Nucleus accumbens (tissue), 56 donors: ENCODE results near the gene KLHL17.

Experiments used
- DNase-seq, 56 donors: peaks; one replicate each; lab custom pipeline; 2025; lab: John Stamatoyannopoulos, UW

The KLHL17 gene

DNA sequence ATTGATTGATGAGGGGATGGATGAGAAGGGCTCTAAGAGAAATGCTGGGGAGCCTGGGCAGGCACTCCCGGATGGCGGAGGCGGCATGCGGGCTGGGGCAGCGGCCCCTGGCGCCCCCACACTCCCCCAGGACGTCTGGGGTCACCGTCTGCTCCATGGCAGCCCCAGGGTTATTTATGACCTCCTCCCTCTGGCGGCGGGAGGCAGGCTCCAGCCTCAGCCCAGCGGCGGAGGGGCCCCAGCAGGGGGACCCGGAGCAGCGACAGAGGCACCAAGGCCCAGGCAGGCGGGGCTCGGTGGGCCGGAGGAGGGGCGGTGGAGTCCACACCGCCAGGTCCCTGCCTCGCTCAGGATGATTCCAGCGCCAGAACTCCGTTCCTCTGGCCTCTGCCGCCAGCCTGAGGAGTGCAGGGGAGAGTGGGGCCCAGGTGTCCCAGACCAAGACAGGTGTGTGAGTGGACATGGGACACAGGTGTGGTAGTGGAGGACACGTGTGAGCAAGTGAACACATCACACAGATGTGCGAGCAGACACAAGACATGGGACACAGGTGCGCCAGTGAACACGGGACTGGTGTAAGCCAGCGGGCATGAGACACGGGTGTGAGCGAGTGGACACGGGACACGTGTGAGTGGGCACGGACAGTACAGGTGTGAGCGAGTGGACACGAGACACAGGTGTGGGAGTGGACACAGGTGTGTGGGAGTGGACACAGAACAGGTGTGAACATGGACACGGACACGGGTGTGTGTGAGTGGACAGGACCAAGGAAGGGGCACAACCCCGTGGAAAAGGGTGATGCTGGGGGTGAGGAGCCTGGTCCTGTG lies 39.2 kb upstream of the KLHL17 start:
- peak in 37 of 56 donors; percentile 9 to 68 (median 32) for DNase-seq

DNA sequence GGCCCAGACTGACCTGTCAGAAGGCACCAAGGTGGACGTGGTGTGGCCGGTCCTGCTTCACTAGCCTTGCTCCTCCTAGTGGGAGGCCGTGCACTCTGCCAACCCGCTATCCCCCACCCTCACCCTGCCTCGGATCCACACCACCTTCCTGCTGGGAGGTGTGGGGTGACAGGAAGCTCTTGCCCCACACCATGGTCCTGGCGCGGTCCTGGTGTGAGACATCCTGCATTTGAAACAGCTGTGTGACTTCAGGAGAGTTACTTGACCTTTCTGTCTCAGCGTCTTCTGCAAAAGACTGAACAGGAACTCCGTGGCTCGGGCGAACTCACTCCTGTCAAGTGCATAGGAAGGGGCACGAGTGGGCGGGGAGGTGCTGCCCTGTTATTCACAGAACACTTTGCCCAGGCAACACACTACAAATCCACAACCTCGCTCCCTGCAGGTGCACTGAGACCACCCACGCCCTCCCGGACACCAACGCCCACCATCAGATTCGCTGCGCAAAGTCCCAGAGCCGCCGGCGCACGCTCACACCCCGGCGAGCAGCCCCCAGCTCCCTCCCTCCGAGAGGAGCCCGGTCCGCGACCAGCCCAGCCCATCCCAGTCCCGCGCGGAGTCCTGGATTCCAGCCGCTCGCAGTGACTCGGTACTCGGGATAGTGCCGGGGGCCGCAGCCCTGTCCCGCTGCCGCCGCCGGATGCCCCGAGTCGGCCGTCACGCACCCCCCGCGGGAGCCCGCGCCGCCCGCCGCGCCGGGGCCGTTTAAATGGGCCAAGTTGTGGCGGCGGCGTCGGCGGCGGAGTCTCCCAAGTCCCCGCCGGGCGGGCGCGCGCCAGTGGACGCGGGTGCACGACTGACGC lies 37.0 kb upstream of the KLHL17 start, which contains the start of gene SAMD11:
Gene SAMD11 (plus strand): TSS at position 793 of the 860 bp plus-strand sequence. CDS start 509 bp downstream, outside the sequence.
- peak in 48 of 56 donors; percentile 7 to 90 (median 50) for DNase-seq

DNA sequence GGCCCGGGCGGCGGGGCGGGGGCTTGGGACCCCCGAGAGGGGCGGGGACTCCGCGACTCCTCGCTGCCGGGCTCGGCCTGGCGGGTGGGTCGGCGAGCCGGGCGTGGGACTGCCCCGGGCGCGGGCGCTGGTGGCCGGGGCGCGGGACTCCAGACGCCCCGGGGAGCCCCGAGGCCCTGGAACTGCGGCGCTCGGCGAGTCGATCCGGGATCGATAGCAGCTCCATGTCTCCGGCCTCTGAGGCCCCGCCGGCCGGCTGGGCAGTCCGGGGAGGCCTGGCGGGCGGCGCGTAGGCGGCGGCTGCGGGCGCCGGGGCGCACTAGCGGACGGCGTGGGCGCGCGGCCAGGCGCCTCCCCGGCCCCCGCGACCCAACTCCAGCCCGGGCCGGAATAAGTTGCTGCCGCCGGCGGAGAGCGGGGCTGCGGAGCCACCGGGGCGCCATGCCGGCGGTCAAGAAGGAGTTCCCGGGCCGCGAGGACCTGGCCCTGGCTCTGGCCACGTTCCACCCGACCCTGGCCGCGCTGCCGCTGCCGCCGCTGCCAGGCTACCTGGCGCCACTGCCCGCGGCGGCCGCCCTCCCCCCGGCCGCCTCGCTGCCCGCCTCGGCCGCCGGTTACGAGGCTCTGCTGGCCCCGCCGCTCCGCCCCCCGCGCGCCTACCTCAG lies 36.3 kb upstream of the KLHL17 start:
- DNase-seq, result no peak

DNA sequence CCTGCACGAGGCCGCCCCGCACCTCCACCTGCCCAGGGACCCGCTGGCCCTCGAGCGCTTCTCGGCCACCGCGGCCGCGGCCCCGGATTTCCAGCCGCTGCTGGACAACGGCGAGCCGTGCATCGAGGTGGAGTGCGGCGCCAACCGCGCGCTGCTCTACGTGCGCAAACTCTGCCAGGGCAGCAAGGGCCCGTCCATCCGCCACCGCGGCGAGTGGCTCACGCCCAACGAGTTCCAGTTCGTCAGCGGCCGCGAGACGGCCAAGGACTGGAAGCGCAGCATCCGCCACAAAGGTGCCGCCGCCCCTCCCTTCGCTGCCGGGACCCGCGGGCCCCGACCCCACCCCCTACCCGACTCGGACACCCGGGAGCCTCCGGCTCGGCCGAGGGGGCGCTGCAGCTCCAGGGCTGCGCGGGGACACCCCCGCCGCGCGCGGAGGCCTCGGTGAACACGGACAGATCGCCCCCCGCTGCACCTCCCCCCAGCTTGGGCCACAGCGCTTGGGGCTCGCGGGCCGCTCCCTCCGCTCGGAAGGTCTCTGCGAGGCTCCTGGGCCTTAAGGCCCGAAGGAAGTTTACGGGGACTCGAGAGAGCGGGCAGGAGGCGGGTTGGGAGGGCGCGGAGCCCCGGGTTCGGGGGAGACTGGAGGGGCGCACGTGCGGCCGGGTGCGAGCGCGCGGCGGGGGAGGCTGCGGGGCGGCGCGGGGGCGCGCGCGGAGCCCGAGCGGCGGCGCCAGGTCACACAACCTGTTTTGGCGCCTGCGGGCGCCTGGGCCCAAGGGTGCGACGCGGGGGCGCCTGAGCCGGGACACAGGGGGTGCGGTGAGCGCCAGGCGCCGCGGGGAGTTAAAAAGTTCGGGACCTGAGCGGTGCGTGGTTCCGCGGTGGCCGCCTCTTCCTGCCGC lies 35.5 kb upstream of the KLHL17 start:
- DNase-seq, result no peak

DNA sequence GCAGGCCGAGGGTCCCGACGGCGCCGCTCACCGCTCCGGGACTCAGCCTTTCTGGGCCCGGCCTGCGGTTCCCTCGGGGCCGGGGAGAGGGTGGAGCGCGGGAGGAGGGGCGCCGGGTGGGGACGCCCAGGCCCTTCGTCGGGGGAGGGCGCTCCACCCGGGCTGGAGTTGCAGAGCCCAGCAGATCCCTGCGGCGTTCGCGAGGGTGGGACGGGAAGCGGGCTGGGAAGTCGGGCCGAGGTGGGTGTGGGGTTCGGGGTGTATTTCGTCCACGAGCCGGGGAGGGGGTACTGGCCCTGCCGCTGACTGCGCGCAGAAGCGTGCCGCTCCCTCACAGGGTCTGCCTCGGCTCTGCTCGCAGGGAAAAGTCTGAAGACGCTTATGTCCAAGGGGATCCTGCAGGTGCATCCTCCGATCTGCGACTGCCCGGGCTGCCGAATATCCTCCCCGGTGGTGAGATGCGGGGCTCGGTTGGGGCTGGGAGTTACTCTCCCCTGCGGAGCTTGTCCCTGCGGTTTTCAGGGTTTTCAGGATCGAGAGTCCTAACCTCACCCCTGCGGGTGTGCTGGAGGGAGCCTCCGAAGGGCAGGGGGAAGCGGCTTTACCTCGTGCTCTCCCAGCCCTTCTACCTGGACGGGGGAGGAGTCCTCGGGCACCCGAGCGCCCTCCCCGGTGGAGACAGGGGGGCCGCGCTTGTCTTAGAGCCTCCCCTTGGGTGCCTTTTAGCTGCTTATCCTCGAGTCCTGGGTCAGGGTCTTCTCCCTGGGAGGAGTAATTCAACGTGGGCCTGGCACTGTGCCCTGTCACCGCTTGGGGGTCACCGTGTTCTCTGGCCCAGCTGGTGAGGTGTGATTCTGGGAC lies 34.6 kb upstream of the KLHL17 start:
- no peak for DNase-seq

DNA sequence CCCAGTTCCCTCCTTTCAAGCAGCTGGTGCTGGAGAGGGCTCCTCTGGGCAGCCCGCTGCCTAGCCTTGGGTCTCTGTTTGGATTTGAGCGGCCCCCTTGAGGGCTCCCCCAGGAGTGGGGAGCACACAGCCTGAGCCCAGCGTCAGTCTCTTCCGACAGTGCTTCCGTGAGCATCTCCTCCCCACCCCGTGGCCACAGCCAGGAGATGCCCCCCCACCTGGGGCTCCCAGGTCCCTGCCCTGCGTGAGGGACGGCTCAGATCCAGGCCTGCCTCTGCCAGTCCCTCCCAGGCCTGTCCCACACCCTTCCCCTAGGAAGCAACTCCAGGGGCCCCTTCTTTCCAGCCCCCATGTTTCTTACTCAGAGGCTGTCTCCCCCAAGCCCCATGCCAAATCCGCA lies 33.1 kb upstream of the KLHL17 start:
- no peak for DNase-seq

DNA sequence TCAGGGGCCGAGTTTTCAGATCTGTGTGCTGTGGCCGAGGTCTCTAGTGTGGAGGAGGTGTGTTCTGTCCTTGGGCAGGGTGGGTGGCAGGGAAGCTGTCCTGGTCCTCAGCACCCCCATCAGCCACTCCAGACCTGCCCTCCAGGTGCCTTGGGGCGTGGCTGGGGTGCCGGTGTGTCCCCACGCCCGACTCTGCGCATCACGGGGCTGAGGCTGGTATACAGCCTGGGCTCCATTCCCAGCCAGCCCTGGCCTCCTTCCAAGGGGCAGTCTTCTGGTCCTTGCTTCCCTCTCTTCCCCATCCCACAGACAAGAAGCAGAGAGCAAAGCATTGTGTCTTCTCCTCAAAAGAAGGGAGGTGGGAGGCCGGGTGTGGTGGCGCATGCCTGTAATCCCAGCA lies 32.6 kb upstream of the KLHL17 start:
- no peak for DNase-seq

DNA sequence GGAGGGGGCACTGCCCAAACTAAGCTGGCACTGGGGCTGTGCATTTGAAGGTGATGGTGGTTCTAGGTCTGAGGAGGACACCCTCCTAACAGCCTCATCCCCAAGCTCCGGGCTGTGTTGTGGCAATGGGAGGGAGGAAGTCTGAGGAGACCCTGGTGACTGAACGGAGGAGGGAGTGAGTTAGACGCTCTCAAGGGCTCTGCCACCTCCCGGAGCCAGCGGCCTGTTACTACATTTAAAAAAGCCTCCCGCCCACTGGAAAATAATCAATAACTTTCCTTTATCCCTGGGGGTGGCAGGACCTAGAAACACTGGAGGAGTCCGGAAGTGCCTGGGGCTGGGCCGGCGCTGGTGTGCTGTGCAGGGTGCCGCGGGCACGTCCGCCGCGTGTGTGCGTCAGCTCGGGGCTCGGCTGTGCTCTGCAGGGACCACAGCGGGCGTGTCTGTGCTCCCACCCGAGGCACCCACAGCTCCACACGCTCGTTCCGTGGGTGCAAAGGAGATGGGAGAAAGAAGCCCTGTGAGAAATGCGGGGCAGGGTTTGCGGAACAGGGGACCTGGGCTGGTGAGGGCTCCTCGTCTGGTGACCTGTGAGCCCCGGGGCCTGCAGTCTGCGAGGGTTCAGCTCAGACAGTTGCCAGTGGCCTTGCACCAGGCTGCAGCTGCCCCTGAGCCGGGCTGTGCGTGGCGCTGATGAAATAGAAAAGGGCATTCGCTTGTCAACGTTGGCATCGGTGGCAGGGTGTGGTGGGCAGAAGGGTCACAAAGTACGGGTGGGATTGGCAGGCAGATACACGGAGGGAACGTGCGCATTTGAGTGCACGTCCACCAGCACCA lies 31.3 kb upstream of the KLHL17 start:
- no peak for DNase-seq

DNA sequence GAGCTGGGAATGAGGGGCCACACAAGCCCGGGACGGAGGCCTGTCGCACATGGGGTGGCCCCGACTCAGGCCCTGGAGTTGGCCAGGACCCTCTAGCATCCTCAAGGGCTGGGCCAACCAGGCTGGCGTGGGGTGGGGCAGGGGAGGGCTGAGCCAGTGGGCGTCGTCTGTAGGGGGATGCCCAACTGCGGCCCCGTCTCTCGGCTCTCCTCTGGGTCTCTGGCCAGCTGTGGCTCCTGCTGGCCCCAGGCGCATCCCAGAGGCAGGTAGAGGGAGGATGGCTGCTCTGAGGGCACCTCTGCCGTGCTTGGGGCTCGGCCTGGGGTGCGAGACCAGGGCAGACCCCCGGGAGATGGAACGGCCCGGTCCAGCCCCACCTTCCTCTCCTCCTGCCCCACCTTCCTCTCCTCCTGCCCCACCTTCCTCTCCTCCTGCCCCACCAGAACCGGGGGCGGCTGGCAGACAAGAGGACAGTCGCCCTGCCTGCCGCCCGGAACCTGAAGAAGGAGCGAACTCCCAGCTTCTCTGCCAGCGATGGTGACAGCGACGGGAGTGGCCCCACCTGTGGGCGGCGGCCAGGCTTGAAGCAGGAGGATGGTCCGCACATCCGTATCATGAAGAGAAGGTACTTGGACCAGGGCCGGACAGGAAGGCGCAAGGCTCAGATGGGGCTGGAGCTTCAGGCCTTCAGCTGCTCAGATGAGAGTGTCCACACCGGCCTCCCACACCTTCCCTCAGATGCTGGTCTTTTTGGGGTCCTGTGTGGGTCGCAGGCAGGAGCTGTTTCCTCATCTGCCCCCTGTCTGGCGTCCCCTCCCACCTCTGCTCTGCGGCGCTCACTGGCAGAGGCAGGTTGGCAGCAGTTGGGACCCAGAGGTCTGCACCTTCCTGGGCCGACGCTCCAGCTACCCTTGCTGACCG lies 30.4 kb upstream of the KLHL17 start:
- DNase-seq, result no peak

DNA sequence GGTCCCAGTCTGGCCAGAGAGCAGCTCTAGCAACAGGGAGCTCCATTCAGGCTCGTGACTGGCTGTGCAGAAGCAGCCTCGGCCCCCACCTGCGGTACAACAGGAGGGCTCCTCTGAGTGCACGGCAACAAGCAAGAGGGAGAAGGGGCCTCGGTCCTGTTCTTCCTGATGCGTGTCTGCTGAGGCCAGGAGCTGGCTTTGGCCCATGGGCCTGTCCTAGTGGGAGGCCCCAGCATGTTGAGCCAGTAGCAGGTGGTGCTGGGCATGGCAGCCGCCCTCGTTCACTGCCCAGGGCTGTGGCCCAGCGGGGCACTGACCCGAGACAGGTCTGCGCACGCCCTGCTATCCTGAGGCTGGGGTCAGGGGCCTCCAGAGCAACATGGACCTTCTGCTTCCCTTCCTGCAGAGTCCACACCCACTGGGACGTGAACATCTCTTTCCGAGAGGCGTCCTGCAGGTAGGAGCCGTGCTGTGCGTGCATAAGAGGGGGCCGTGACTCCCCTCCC lies 29.7 kb upstream of the KLHL17 start:
- no peak for DNase-seq

DNA sequence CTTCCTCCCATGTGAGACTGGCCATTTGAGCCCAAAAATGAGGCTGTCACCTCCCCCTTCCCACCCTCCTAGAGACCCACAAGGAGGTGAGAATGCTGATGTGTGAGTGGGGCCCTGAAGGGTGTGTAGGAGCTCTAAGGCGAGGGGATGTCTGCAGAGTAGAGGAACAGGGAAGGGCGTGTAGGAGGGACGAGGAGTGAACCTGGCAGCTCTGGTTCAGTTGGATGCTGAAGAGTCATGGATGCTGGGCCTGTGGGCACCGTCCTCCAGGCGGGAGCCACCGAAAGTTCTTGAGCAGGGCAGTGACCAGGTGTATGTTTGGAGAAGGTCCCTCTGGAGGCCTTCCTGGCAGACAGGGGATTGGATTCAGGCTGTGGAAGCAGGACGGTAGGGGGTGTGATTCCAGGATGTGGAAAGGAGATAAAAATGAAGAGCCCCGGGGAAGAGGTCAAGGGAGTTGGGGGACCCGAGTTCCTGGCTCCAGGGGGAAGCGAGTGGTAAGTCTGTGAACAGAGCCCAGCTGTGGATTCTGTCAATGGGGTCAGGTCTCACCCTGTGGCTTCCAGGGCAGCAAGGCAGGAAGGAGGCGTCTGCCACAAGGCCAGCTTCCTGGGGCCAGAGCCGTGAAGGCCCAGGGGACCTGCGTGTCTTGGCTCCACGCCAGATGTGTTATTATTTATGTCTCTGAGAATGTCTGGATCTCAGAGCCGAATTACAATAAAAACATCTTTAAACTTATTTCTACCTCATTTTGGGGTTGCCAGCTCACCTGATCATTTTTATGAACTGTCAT lies 28.8 kb upstream of the KLHL17 start:
- no peak for DNase-seq

DNA sequence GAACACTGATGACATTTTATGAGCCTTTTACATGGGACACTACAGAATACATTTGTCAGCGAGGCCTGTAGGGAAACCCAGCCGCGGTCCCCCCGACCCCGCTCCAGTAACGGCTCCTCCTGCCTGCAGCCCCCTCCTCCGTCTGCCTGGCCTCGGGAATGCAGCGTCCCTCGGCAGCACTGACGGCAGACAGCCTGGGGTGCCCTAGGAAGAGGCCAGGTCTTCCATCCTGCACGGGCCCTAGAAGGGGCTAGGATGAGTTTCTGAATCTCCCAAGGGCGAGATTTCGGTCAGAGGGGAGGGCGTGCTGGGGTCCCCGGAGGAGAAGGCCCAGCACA lies 28.2 kb upstream of the KLHL17 start:
- DNase-seq, result no peak

DNA sequence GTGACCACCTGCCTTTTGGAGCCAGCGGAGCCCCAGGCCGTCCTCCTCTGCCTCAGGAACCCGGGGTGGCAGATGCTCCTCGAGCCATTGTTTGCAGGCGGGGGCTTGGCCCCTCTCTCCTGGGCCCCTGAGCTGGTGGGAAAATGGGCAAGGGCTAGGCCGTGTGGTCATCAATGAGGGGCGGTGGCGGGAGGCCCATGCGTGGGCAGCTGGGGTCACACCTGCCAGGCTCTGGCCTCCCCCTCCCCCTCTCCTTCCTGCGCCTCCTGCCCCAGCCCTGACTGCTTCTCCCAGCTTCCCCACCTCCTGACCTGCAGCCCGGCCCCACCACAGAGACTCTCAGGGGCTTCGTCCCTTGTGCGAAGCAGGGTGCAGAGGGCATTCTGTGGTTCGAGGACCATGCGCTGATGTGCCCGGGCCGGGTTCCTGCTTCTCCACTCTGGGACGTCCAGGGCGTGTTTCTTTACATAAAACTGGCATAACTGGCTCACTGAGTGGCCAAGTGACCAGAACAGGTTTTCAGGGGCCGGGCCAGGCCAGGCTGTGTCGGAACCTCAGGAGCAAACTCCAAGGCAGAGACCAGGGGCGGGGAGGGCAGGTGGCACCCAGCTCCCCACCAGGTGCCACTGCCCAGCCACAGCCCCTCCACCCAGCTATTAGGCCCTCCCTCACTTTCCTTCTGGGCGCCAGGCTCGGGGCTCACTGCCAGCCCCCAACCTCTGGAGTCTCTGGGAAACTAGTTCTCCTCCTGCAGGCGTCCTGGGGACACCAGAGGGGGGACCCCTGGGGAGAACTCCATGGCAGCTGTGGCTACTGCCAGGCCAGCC lies 27.4 kb upstream of the KLHL17 start:
- DNase-seq, result no peak

DNA sequence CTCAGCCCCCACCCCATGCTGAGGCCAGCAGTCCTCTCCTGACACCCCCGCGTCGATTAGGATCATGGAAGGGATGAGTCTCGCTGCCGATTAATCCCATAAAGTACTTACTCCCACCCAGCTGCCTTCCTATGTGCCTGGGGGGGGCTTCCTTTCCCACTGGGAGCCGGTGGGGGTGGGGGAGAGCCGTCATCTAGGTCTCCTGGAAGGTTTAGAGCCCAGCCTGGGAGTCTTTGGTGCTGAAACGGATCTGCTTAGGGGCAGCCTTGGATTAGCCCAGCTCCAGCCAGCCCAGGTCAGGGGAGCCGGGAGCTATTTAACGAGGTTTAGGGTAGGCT lies 26.8 kb upstream of the KLHL17 start:
- DNase-seq, result no peak
